Embryonic facial prominence (tissue), 1 donor: Measurements from ENCODE around the gene PIGX.
A peak's percentile ranks its signal among the peaks of the same experiment; 100 is the strongest.

Experiments used
- DNase-seq: peaks from one replicate; pipeline ENCODE4 v3.0.0-alpha.2; 2016; ENCODE audit errors: extremely low spot score

PIGX gene

DNA sequence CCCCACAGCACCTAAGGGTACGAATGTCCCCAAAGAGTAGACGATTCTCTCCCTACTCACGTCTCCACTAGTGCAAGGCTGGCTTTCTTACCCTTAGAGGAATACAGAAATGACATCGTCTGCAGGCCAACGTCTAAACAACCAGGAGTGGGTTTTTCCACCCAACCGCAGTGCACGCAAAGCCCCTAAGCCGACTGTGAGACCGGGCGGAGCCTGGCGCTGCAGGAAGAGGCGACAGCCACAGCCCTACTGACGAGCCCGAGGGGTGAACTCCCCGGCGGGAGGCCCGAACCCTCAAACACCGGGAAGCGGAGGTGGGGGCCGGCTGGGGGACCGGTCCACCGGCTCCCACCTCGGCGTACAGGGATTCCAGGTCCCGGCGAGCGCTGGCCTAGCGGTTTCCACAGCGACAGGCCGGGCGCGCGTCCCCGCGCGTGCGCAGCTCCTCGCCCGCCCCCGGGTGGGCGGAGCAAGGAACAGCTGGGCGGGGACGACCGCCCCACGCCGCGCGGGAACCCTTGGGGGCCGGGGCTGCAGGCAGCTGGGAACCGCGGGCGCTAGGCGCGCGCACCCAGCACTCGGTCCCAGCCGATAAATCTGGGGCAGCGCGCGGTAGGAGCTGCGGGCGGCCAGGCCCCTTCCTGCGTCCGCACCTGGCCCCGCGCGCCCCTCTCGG, at the start of gene PIGX, which contains the start of gene CEP19:
PIGX (plus strand) TSS at position 540 of the 676 bp plus-strand sequence.
CEP19 (minus strand) TSS at position 413 of the 676 bp plus-strand sequence. CDS start 3,593 bp downstream, outside the sequence.
- DNase-seq = peak; percentile 73

DNA sequence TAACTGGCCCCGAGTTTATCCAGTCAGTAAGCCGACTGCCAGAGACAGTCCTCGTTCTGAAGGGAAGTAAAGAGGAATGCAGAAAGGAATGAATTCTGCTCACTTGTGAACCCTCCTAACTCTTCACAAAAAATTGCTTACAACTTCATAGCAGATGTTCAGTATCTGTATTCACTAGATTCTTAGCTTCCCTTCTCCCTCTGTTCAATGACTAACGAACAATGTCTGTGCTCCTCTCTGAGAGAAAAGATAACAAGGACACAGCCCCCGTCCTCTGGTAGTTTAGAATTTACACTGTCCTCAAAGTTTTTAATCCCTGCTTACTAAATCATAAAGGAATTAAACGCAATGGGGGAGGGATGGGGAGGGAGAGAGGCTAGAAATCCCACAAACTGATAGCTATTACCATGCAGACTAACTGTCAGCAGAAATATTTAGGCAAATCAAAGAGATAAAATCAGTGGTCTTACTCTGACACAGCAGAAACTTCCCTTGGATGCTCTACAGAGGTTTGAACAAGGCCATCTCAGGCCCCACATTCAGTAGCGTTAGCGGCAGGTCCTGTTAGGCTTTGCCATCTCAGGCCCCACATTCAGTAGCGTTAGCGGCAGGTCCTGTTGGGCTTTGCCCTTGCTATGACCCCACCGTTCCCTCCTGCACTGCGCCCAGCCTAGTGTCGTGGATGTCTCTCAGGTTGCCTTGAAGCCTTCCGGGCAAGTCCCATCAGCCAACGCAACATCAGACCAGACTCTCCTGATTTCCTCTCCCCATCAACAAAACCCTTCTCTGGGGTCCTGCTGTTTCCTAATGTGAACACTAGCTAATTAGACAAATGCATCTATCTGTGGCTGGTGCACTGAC, 49.2 kb upstream of the PIGX start:
- DNase-seq = no peak

- DNase-seq = no peak
Measured at GRCh38 chr3:196666001-196666867, 45.9 kb upstream of the PIGX start.

- no peak for DNase-seq
Measured at GRCh38 chr3:196667056-196667825, 44.9 kb upstream of the PIGX start.

GRCh38 chr3:196670339-196670738, 41.8 kb upstream of the PIGX start:
- no peak for DNase-seq

DNA sequence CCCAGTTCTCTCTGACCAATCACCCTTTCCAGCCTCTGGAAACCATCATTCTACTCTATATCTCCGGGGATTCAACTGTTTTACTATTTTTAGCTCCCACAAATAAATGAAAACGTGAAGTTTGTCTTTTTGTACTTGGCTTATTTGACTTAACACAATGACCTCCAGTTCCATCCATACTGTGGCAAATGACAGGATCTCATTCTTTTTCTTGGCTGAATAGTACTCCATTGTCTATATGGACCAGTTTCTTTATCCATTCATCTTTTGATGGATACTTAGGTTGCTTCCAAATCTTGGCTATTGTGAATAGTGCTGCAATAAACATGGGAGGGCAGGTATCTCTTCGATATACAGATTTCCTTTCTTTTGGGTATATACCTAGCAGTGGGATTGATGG, 38.5 kb upstream of the PIGX start:
- no peak for DNase-seq

GRCh38 chr3:196677353-196677752, 34.8 kb upstream of the PIGX start:
- no peak for DNase-seq

DNA sequence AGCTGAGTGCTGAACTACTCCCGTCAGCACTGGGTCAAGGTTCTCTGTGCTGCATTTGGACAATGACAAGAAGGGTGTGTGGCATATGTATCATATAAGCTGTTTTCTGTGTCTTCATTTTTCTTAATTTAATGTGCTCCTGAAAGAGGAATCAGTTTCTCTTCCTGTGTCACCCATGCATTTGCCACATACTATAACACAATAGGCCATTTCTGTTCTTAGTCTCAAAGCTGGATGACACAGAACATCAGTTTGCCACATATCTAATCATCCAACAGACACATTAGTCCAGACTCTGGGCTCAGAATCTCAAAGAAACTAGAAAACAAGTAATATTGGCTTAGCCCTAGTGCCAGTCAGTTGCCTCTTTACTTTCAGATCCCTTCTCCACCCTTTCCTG, 34.2 kb upstream of the PIGX start:
- DNase-seq = no peak

GRCh38 chr3:196684548-196685407, 27.4 kb upstream of the PIGX start:
- peak; percentile 34 for DNase-seq

DNA sequence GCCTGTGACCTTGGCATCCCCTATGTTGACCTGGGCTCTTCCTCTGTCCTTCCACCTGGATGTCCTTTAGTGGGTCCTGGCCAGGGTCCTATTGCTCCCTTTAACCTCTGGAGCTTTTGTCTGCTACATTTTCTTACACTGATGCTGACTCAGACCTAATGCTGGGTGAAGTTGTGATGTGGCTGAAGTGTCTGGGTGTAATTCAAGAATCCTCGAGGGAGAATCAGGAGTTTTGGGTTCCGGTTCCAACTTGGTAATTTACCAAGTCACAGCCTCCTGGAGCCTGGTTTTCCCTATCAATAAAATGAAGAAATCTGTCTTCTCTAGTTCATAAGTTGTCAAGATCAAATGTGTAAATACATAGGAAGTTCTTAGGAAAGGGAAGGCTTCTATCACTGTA, 25.7 kb upstream of the PIGX start:
- no peak for DNase-seq

DNA sequence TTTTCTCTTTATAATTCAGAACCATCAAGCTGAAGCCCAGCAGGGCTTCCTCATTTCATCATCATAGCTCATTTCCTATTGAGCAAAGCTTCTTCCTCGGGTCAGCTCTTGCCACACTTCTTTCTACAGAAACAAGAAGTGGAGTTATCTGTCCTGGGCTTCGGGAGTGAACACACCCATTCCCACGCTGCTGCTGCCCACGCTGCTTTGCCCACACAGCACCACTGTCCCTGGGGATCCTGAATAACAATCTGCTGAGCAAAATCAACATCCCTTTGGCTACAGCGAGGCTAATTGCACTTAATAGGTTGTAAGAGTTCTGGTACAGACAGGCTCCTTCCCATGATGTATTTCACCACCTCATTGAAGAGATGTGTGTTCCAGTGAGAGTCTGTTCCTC, 23.8 kb upstream of the PIGX start:
- DNase-seq = no peak

- DNase-seq = no peak
Measured at GRCh38 chr3:196689941-196690660, 22.1 kb upstream of the PIGX start.

DNA sequence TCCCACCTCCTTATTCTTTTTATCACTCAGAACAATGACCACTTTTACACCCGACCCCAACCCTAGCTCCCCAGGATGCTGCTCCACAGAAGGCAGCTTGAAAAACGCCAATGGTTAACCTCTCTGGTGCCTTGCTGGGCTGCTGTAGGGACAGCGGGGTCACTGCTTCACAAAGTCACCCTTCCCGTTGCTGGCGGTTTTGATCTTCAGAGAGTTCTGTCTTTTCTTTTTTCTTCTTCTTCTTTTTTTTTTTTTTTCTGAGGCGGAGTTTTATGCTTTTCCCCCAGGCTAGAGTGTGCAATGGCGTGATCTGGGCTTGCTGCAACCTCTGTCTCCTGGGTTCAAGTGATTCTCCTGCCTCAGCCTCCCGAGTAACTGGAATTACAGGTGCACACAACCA, 20.8 kb upstream of the PIGX start:
- no peak for DNase-seq

DNA sequence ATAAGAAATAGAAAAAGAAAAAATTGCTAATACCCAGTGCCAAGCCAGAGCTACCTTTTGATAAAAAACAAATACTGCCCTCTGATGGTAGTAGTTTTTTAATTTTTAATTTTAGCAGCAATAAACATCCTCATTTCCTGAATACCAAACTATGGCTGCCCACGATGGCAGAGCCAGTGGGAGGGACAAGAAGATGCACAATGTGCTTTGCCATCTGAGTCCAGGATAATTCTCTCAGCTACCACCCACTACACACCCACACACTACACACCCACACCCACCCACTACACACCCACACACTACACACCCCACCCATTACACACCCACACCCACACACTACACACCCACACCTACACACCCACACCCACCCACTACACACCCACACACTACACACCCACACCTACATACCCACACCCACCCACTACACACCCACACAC, 18.0 kb upstream of the PIGX start:
- DNase-seq = no peak

- DNase-seq = no peak
Measured at GRCh38 chr3:196694941-196695848, 17.0 kb upstream of the PIGX start.

- no peak for DNase-seq
Measured at GRCh38 chr3:196695849-196696226, 16.3 kb upstream of the PIGX start.

DNA sequence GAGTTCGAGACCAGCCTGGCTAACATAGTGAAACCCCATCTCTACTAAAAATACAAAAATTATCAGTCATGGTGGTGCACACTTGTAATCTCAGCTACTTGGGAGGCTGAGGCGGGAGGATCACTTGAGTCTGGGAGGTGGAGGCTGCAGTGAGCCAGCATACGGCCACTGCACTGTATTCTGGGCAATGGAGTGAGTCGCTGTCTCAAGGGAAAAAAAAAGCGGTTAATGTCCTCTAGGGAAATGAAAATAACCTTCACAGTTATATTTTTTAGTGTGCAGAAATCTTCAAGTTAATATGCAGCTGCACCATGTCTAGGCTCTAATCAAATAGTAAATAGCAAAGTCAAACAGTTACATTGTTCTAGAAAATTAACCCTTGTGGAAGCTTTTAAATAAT, 14.9 kb upstream of the PIGX start:
- no peak for DNase-seq

DNA sequence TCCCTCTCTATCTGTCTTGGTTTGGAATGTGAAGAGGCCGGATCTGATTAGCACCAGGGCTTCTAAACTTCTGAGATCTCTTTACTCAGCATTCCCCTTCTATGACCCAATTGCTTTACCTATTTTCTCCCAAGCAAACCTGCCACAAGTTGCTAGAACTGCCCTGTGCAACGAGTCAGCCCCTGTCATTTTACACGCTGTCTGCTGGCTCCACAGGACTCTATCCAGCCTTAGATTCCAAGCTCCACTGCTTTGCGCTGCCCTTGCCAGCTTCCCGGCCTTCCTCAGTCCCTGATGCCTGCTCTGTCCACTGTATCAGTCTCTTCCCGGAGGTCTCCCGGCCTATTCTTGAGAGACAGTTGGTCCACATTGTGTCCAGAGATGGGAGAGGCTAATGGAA, 12.4 kb upstream of the PIGX start:
- DNase-seq = no peak

GRCh38 chr3:196700801-196701200, 11.4 kb upstream of the PIGX start:
- no peak for DNase-seq
